CD14-positive monocyte (primary cell): ENCODE measurements around the gene EXOC6B. TPM values are rescaled to one million over a fixed set of nuclear protein-coding genes. Genes with fewer than 3 reads are reported as not detected.

Source experiments
- DNase-seq, 3 donors: peaks; one replicate each; pipeline ENCODE4 v3.0.0-alpha.2; 2011 to 2022
- H2AFZ ChIP-seq: 2 replicates; pipeline ENCODE4 v1.6.0; 2012; ENCODE audit warnings: mild to moderate bottlenecking, low read depth, low read length, inconsistent platforms; ENCODE audit not compliant: insufficient read depth, poor library complexity, severe bottlenecking
- H3K27ac ChIP-seq, 2 donors: 1 replicate in 1 of 2; 2 replicates in 1 of 2; pipeline ENCODE4 v1.5.1; 2012 to 2013; ENCODE audit warnings: low read length in 2 of 2, control low read depth in 1 of 2, inconsistent platforms in 1 of 2, low read depth in 1 of 2, mild to moderate bottlenecking in 1 of 2
- H3K27me3 ChIP-seq, 2 donors: one replicate each; pipeline versions ENCODE4 v1.6.0 to v1.6.1; 2011 to 2013; ENCODE audit warnings: low read length in 2 of 2; ENCODE audit not compliant: control insufficient read depth in 2 of 2, insufficient read depth in 2 of 2
- H3K36me3 ChIP-seq, 2 donors: replicated peaks in 1 of 2; 1 replicate in 1 of 2; 2 replicates in 1 of 2; pipeline versions ENCODE4 v1.5.1 to v1.6.1; 2012 to 2013; ENCODE audit warnings: low read length in 2 of 2, control low read depth in 1 of 2, inconsistent platforms in 1 of 2, mild to moderate bottlenecking in 1 of 2; ENCODE audit not compliant: insufficient read depth in 2 of 2, control insufficient read depth in 1 of 2
- H3K4me1 ChIP-seq, 2 donors: 1 replicate in 1 of 2; 2 replicates in 1 of 2; pipeline versions ENCODE4 v1.5.1 to v1.6.1; 2012 to 2013; ENCODE audit warnings: low read length in 2 of 2, control low read depth in 1 of 2, inconsistent platforms in 1 of 2, mild to moderate bottlenecking in 1 of 2, moderate library complexity in 1 of 2; ENCODE audit not compliant: insufficient read depth in 2 of 2, control insufficient read depth in 1 of 2
- H3K4me2 ChIP-seq: replicated peaks from 2 replicates; pipeline ENCODE3; 2012; ENCODE audit warnings: low read length, moderate library complexity, mild to moderate bottlenecking; ENCODE audit not compliant: poor library complexity, severe bottlenecking; ENCODE audit errors: extremely low read depth
- H3K4me3 ChIP-seq, 3 experiments: fragments of 200-600 bp in 1 of 3; sonication (generic) in 1 of 3; replicated peaks in 1 of 3; 1 replicate in 2 of 3; 2 replicates in 1 of 3; pipeline ENCODE4 v1.5.1; 2011 to 2013; ENCODE audit warnings: low read length in 3 of 3, mild to moderate bottlenecking in 3 of 3, control low read depth in 2 of 3, low read depth in 2 of 3, inconsistent platforms in 1 of 3, moderate library complexity in 1 of 3
- H3K79me2 ChIP-seq: 2 replicates; pipeline ENCODE4 v1.6.0; 2012; ENCODE audit warnings: mild to moderate bottlenecking, control low read depth, inconsistent platforms, low read length, moderate library complexity; ENCODE audit not compliant: insufficient read depth
- H3K9ac ChIP-seq: 2 replicates; pipeline ENCODE4 v1.6.0; 2017; ENCODE audit warnings: low read length, mild to moderate bottlenecking; ENCODE audit not compliant: insufficient read depth, poor library complexity, severe bottlenecking
- H3K9me3 ChIP-seq, 2 donors: replicated peaks in 1 of 2; 1 replicate in 1 of 2; 2 replicates in 1 of 2; pipeline versions ENCODE4 v1.5.1 to v1.6.1; 2012 to 2013; ENCODE audit warnings: low read length in 2 of 2, control low read depth in 1 of 2; ENCODE audit not compliant: control insufficient read depth in 1 of 2, insufficient read depth in 1 of 2
- H4K20me1 ChIP-seq: 2 replicates; pipeline ENCODE4 v1.6.0; 2012; ENCODE audit warnings: mild to moderate bottlenecking, low read length, control low read depth, moderate library complexity; ENCODE audit not compliant: insufficient read depth
- H3K27ac Mint-ChIP-seq, 7 donors: one replicate each; pipeline ENCODE4 v1.8.0; 2020; ENCODE audit warnings: mild to moderate bottlenecking in 7 of 7, mixed read lengths in 7 of 7, moderate library complexity in 6 of 7, inconsistent platforms in 2 of 7
- H3K27me3 Mint-ChIP-seq, 3 donors: one replicate each; pipeline ENCODE4 v1.8.0; 2021 to 2022; ENCODE audit warnings: low read depth in 3 of 3, mild to moderate bottlenecking in 3 of 3, mixed read lengths in 3 of 3, moderate library complexity in 3 of 3, inconsistent platforms in 1 of 3
- H3K36me3 Mint-ChIP-seq, 2 donors: one replicate each; pipeline ENCODE4 v1.8.0; 2020; ENCODE audit warnings: mixed read lengths in 2 of 2, inconsistent platforms in 1 of 2, mild to moderate bottlenecking in 1 of 2
- H3K4me1 Mint-ChIP-seq: one replicate; pipeline ENCODE4 v1.8.0; 2020; ENCODE audit warnings: mild to moderate bottlenecking, mixed read lengths
- H3K4me3 Mint-ChIP-seq, 2 donors: one replicate each; pipeline ENCODE4 v1.8.0; 2020; ENCODE audit warnings: mild to moderate bottlenecking in 2 of 2, mixed read lengths in 2 of 2, moderate library complexity in 1 of 2
- H3K9me3 Mint-ChIP-seq, 7 donors: one replicate each; pipeline ENCODE4 v1.8.0; 2020 to 2022; ENCODE audit warnings: mixed read lengths in 7 of 7, mild to moderate bottlenecking in 6 of 7, moderate library complexity in 6 of 7, inconsistent platforms in 2 of 7
- WGBS: methylation state at CpG from one replicate; pipeline ENCODE4 v1.1.5; 2013; ENCODE audit warnings: missing lambda C conversion rate; ENCODE audit not compliant: insufficient coverage; 5-methylcytosine and 5-hydroxymethylcytosine counted together
- intact Hi-C, 2 donors: fragments of 100-400 bp; cut with micrococcal nuclease; formaldehyde crosslinking; loops; one replicate each; pipeline versions ENCODE4 v1.15.0 to v1.15.1; 2023
- polyA plus RNA-seq, 3 donors: library from polyadenylated mRNA; depleted of rRNA in 1 of 3; unstranded in 2 of 3; stranded (reverse) in 1 of 3; fragments of 300-500 nt in 2 of 3; fragments of >200 nt in 1 of 3; fragmentation: Illumina TruSeq in 2 of 3; gene quantifications; 1 replicate in 2 of 3; 2 replicates in 1 of 3; pipeline ENCODE4 v1.2.3, GENCODE V29; 2012 to 2021
- TF ChIP-seq, protein P1 (sequence below): fragments of 200-600 bp; IDR thresholded peaks from one replicate; pipeline ENCODE4 v1.8.0; 2022; ENCODE audit warnings: antibody characterized with exemption, mild to moderate bottlenecking

Gene EXOC6B
- polyA plus RNA-seq, 3 donors = 1.8 to 2.8 (median 2.1) TPM

- H3K27me3 Mint-ChIP-seq = peaks cover 0 to 3% (median 0%) of the 10 kb centered on the region in 3 donors
- H3K27ac Mint-ChIP-seq = no peak overlapping the region
- Histone ChIP-seq H3K27me3 (no peaks in the 10 kb centered on the region), H3K36me3 (no peaks in the 10 kb centered on the region), H3K4me3 (no peak overlapping the region), H4K20me1 (no peaks in the 10 kb centered on the region), H3K27ac (no peak overlapping the region), H3K4me2 (no peak overlapping the region), H2AFZ (no peak overlapping the region), H3K9ac (no peak overlapping the region), H3K4me1 (no peaks in the 10 kb centered on the region), H3K9me3 (no peaks in the 10 kb centered on the region), H3K79me2 (no peaks in the 10 kb centered on the region)
- no peak for DNase-seq
- intact Hi-C loops = no loop called here
- H3K9me3 Mint-ChIP-seq = peaks cover 0 to 3% (median 0%) of the 10 kb centered on the region in 7 donors
- H3K36me3 Mint-ChIP-seq = no peaks in the 10 kb centered on the region
- TF ChIP-seq, protein P1, sequence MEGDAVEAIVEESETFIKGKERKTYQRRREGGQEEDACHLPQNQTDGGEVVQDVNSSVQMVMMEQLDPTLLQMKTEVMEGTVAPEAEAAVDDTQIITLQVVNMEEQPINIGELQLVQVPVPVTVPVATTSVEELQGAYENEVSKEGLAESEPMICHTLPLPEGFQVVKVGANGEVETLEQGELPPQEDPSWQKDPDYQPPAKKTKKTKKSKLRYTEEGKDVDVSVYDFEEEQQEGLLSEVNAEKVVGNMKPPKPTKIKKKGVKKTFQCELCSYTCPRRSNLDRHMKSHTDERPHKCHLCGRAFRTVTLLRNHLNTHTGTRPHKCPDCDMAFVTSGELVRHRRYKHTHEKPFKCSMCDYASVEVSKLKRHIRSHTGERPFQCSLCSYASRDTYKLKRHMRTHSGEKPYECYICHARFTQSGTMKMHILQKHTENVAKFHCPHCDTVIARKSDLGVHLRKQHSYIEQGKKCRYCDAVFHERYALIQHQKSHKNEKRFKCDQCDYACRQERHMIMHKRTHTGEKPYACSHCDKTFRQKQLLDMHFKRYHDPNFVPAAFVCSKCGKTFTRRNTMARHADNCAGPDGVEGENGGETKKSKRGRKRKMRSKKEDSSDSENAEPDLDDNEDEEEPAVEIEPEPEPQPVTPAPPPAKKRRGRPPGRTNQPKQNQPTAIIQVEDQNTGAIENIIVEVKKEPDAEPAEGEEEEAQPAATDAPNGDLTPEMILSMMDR = no peak
- 100% methylated on average over 2 of the region's 2 CpGs for whole genome bisulfite sequencing
- H3K4me1 Mint-ChIP-seq = no peaks in the 10 kb centered on the region
- H3K4me3 Mint-ChIP-seq = no peak overlapping the region
Measured at GRCh38 chr2:72678024-72678423, 147.8 kb downstream of the EXOC6B start.

GRCh38 chr2:72676341-72677025 lies 149.3 kb downstream of the EXOC6B start:
- H3K9me3 Mint-ChIP-seq = peaks cover under 1 to 6% (median 5%) of the 10 kb centered on the region in 7 donors
- no peaks in the 10 kb centered on the region for H4K20me1 ChIP-seq
- no peaks in the 10 kb centered on the region for H3K4me1 Mint-ChIP-seq
- DNase-seq = no peak
- no peaks in the 10 kb centered on the region for H3K9me3 ChIP-seq
- no peaks in the 10 kb centered on the region for H3K4me1 ChIP-seq
- no CpG with 5 or more reads among the region's 5 CpGs for WGBS
- H3K27ac ChIP-seq = no peak overlapping the region
- no peak overlapping the region for H3K4me2 ChIP-seq
- no peak overlapping the region for H3K9ac ChIP-seq
- H3K4me3 Mint-ChIP-seq = no peak overlapping the region
- H3K4me3 ChIP-seq = no peak overlapping the region
- H3K27me3 Mint-ChIP-seq = peaks cover 0 to 3% (median 0%) of the 10 kb centered on the region in 3 donors
- no peaks in the 10 kb centered on the region for H3K36me3 ChIP-seq
- H3K27ac Mint-ChIP-seq = no peak overlapping the region
- no peak overlapping the region for H2AFZ ChIP-seq
- no peaks in the 10 kb centered on the region for H3K36me3 Mint-ChIP-seq
- H3K27me3 ChIP-seq = no peaks in the 10 kb centered on the region
- H3K79me2 ChIP-seq = no peaks in the 10 kb centered on the region
- intact Hi-C loops = no loop called here
- TF ChIP-seq, protein P1 = no peak
